ENCODE measurements around the gene ALOX5.
"Not testable (repeated sequence)": the region's sequence is repeated elsewhere in the genome, so short reads cannot be mapped to it uniquely, and the experiment has no call there.

The ALOX5 gene

DNA sequence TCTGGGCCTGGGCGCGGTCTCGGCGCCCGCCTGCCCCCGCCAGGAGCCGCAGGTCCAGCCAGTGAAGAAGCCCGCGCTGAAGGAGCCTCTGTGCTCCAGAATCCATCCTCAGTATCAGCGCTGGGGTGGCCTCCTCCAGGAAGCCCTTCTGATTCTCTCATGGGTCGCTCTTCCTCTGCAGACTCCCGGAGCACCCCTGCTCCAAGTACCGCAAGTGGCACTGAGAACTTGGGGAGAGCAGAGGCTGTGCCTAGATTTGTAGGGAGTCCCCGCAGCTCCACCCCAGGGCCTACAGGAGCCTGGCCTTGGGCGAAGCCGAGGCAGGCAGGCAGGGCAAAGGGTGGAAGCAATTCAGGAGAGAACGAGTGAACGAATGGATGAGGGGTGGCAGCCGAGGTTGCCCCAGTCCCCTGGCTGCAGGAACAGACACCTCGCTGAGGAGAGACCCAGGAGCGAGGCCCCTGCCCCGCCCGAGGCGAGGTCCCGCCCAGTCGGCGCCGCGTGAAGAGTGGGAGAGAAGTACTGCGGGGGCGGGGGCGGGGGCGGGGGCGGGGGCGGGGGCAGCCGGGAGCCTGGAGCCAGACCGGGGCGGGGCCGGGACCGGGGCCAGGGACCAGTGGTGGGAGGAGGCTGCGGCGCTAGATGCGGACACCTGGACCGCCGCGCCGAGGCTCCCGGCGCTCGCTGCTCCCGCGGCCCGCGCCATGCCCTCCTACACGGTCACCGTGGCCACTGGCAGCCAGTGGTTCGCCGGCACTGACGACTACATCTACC, at the start of gene ALOX5:
Gene ALOX5 (plus strand): TSS at position 641 of the 774 bp plus-strand sequence. CDS start 64 bp downstream, at position 705.
- DNase-seq (ENCODE audit: low spot score), result no peak

- no peak for DNase-seq (ENCODE audit: low spot score)
These were observed 48.9 kb upstream of the ALOX5 start for GRCh38 chr10:45325116-45325515.

DNA sequence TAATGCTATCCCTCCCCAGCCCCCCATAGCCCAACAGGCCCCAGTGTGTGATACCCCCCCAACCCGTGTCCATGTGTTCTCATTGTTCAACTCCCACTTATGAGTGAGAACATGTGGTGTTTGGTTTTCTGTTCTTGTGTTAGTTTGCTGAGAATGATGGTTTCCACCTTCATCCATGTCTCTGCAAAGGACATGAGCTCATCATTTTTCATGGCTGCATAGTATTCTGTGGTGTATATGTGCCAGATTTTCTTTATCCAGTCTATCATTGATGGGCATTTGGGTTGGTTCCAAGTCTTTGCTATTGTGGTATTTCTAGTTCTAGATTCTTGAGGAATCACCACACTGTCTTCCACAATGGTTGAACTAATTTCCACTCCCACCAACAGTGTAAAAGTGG, 47.2 kb upstream of the ALOX5 start:
- not testable (repeated sequence) for DNase-seq (ENCODE audit: low spot score)

DNA sequence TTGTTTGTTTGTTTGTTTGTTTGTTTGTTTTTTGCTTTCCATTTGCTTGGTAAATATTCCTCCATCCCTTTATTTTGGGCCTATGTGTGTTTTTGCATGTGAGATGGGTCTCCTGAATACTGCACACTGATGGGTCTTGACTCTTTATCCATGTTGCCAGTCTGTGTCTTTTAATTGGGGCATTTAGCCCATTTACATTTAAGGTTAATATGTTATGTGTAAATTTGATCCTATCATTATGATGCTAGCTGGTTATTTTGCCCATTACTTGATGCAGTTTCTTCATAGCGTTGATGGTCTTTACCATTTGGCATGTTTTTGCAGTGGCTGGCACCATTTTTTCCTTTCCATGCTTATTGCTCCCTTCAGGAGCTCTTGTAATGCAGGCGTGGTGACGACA, 42.2 kb upstream of the ALOX5 start:
- not testable (repeated sequence) for DNase-seq (ENCODE audit: low spot score)

- DNase-seq (ENCODE audit: low spot score), result no peak
These were observed 34.1 kb upstream of the ALOX5 start for GRCh38 chr10:45339894-45340293.

DNA sequence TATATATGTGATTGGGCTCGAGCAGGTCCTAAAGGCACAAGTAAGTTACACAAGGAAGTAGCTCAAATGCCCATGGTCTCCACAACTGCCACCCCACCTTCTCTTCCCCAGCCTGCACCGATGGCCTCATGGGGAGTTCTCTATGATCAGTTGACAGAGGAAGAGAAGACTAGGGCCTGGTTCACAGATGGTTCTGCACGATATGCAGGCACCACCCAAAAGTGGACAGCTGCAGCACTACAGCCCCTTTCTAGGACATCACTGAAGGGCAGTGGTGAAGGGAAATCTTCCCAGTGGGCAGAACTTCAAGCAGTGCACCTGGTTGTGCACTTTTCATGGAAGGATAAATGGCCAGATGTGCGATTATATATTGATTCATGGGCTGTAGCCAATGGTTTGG, 33.6 kb upstream of the ALOX5 start:
- not testable (repeated sequence) for DNase-seq (ENCODE audit: low spot score)

GRCh38 chr10:45346652-45347335, 27.2 kb upstream of the ALOX5 start:
- DNase-seq (ENCODE audit: low spot score), result not testable (repeated sequence)

DNA sequence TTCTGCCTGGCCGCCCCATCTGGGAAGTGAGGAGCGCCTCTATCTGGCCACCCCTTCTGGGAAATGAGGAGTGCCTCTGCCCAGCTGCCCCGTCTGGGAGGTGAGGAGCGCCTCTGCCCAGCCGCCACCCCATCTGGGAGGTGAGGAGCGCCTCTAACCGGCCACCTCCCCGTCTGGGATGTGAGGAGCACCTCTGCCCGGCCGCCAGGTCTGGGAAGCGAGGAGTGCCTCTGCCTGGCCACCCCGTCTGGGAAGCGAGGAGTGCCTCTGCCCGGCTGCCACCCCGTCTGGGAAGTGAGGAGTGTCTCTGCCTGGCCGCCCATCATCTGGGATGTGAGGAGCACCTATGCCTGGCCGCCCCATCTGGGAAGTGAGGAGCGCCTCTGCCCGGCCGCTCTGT, 26.6 kb upstream of the ALOX5 start:
- not testable (repeated sequence) for DNase-seq (ENCODE audit: low spot score)

- DNase-seq (ENCODE audit: low spot score), result not testable (repeated sequence)
These were observed 25.7 kb upstream of the ALOX5 start for GRCh38 chr10:45348196-45348765.

GRCh38 chr10:45353186-45353585, 20.8 kb upstream of the ALOX5 start:
- no peak for DNase-seq (ENCODE audit: low spot score)

- no peak for DNase-seq (ENCODE audit: low spot score)
These were observed 19.8 kb upstream of the ALOX5 start for GRCh38 chr10:45354261-45354660.

DNA sequence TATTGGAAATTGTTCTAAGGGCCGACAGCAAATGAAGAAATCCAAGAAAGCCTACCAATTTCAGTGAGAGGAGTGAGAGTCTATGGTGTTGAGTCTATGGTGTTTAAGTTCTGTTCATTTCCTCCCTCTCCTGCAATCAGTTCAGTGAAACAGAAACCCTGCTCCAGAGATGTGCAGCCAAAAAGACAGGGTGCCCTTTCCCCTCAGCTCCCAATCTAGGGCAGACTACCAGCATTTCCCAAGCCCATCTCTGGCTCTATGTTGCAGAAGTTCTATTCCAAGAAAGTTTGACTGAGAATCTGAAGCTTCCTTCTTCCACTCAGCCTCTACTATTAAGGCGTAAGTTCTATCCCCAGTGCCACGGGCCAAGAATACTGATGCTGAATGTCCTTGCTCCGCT, 18.5 kb upstream of the ALOX5 start:
- no peak for DNase-seq (ENCODE audit: low spot score)

GRCh38 chr10:45358961-45359360, 15.1 kb upstream of the ALOX5 start:
- DNase-seq (ENCODE audit: low spot score), result not testable (repeated sequence)

GRCh38 chr10:45361983-45362799, 11.8 kb upstream of the ALOX5 start:
- not testable (repeated sequence) for DNase-seq (ENCODE audit: low spot score)

DNA sequence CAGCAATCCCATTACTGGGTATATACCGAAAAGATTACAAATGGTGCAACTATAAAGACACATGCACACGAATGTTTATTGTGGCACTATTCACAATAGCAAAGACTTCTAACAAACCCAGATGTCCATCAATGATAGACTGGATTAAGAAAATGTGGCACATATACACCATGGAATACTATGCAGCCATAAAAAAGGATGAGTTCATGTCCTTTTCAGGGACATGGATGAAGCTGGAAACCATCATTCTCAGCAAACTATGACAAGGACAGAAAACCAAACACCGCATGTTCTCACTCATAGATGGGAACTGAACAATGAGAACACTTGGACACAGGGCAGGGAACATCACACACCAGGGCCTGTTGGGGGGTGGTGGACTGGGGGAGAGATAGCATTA, 6.4 kb upstream of the ALOX5 start:
- DNase-seq (ENCODE audit: low spot score), result not testable (repeated sequence)

- DNase-seq (ENCODE audit: low spot score), result no peak
These were observed 5.8 kb upstream of the ALOX5 start for GRCh38 chr10:45368181-45368580.

- DNase-seq (ENCODE audit: low spot score), result no peak
These were observed 3.6 kb upstream of the ALOX5 start for GRCh38 chr10:45370202-45370955.

GRCh38 chr10:45371560-45371959, 2.5 kb upstream of the ALOX5 start:
- DNase-seq (ENCODE audit: low spot score), result no peak

- no peak for DNase-seq (ENCODE audit: low spot score)
These were observed 1.6 kb upstream of the ALOX5 start for GRCh38 chr10:45372251-45372951.

GRCh38 chr10:45373003-45373575, 927 bp upstream of the ALOX5 start:
- no peak for DNase-seq (ENCODE audit: low spot score)
